NK-92 treated with Interleukin-12 subunit alpha and Interleukin-12 subunit beta, amount 100 ng/mL, for 24 hours (cell line): ENCODE data around the gene ANKS1B.
"Not testable (repeated sequence)": the region's sequence is repeated elsewhere in the genome, so short reads cannot be mapped to it uniquely, and the experiment has no call there.

Source experiments
- DNase-seq: peaks from one replicate; lab custom pipeline; 2025; lab: John Stamatoyannopoulos, UW

Gene ANKS1B

GRCh38 chr12:99759444-99759843 lies 225.3 kb downstream of the ANKS1B start:
- DNase-seq, result no peak

GRCh38 chr12:99758997-99759396 lies 225.7 kb downstream of the ANKS1B start:
- DNase-seq, result no peak

GRCh38 chr12:99752740-99753139 lies 232.0 kb downstream of the ANKS1B start:
- DNase-seq, result no peak

GRCh38 chr12:99746538-99746937 lies 238.2 kb downstream of the ANKS1B start:
- DNase-seq, result no peak

GRCh38 chr12:99745895-99746294 lies 238.8 kb downstream of the ANKS1B start:
- no peak for DNase-seq

GRCh38 chr12:99745121-99745520 lies 239.6 kb downstream of the ANKS1B start:
- DNase-seq, result no peak

GRCh38 chr12:99736760-99737269 lies 247.9 kb downstream of the ANKS1B start:
- no peak for DNase-seq

GRCh38 chr12:99732131-99732530 lies 252.6 kb downstream of the ANKS1B start:
- DNase-seq, result no peak

- no peak for DNase-seq
These were observed 261.8 kb downstream of the ANKS1B start for GRCh38 chr12:99722690-99723486.

- DNase-seq, result no peak
These were observed 262.9 kb downstream of the ANKS1B start for GRCh38 chr12:99721715-99722275.

- DNase-seq, result not testable (repeated sequence)
These were observed 264.7 kb downstream of the ANKS1B start for GRCh38 chr12:99720083-99720465.

GRCh38 chr12:99719411-99720082 lies 265.2 kb downstream of the ANKS1B start:
- not testable (repeated sequence) for DNase-seq

- DNase-seq, result not testable (repeated sequence)
These were observed 268.8 kb downstream of the ANKS1B start for GRCh38 chr12:99715841-99716510.

- not testable (repeated sequence) for DNase-seq
These were observed 269.8 kb downstream of the ANKS1B start for GRCh38 chr12:99714921-99715320.

- no peak for DNase-seq
These were observed 270.7 kb downstream of the ANKS1B start for GRCh38 chr12:99713946-99714520.

- no peak for DNase-seq
These were observed 272.5 kb downstream of the ANKS1B start for GRCh38 chr12:99712281-99712680.

- DNase-seq, result no peak
These were observed 273.5 kb downstream of the ANKS1B start for GRCh38 chr12:99711246-99711645.

- no peak for DNase-seq
These were observed 275.1 kb downstream of the ANKS1B start for GRCh38 chr12:99709619-99710018.

- no peak for DNase-seq
These were observed 275.6 kb downstream of the ANKS1B start for GRCh38 chr12:99709116-99709515.

GRCh38 chr12:99707883-99708282 lies 276.9 kb downstream of the ANKS1B start:
- no peak for DNase-seq

GRCh38 chr12:99706736-99707473 lies 277.8 kb downstream of the ANKS1B start:
- DNase-seq, result no peak
